B cell (primary cell): Measurements from ENCODE around the gene SLC4A5. TPM values are rescaled to one million over a fixed set of nuclear protein-coding genes. Genes with fewer than 3 reads are reported as not detected.

Source experiments
- ATAC-seq: fragments of 200-7000 bp; cut with Tn5 transposase; one replicate; pipeline ENCODE4 v1.10.0; 2021; ENCODE audit warnings: low read depth, mild to moderate bottlenecking, moderate number of reproducible peaks, moderate library complexity
- CTCF ChIA-PET: fragments of 350-600 bp; sonication (Branson Sonifier 250); formaldehyde crosslinking; loops from one replicate; lab custom pipeline; 2021; ENCODE audit warnings: antibody characterized with exemption, inconsistent platforms; lab: Charles Lee
- POLR2A ChIA-PET: fragments of 350-600 bp; sonication (Branson Sonifier 250); formaldehyde crosslinking; loops from one replicate; lab custom pipeline; 2021; ENCODE audit warnings: antibody characterized with exemption; lab: Charles Lee
- DNase-seq: peaks from one replicate; pipeline ENCODE4 v3.0.0; 2013
- H2AFZ ChIP-seq: 2 replicates; pipeline ENCODE4 v1.6.1; 2012; ENCODE audit warnings: mild to moderate bottlenecking, low read depth, low read length; ENCODE audit not compliant: insufficient read depth, poor library complexity, severe bottlenecking
- H3K27ac ChIP-seq, 2 donors: 1 replicate in 1 of 2; 2 replicates in 1 of 2; pipeline ENCODE4 v1.5.1; 2012 to 2013; ENCODE audit warnings: low read length in 2 of 2, mild to moderate bottlenecking in 2 of 2, moderate library complexity in 1 of 2
- H3K27me3 ChIP-seq, 4 experiments: fragments of 200-600 bp in 1 of 4; sonication (generic) in 1 of 4; replicated peaks in 1 of 4; 1 replicate in 2 of 4; 2 replicates in 2 of 4; pipeline versions ENCODE4 v1.6.1 to v1.7.0; 2013 to 2016; ENCODE audit warnings: low read length in 3 of 4, mild to moderate bottlenecking in 2 of 4, mixed read lengths in 1 of 4, moderate library complexity in 1 of 4; ENCODE audit not compliant: insufficient read depth in 4 of 4, control insufficient read depth in 3 of 4; ENCODE audit errors: control extremely low read depth in 1 of 4
- H3K36me3 ChIP-seq, 2 experiments: replicated peaks in 1 of 2; 1 replicate in 1 of 2; 2 replicates in 1 of 2; pipeline versions ENCODE4 v1.6.1 to v1.7.1; 2013; ENCODE audit warnings: low read length in 1 of 2; ENCODE audit not compliant: insufficient read depth in 2 of 2, control insufficient read depth in 1 of 2; ENCODE audit errors: control extremely low read depth in 1 of 2, extremely low read depth in 1 of 2
- H3K4me1 ChIP-seq, 2 donors: fragments of 200-600 bp in 1 of 2; sonication (generic) in 1 of 2; 1 replicate in 1 of 2; 2 replicates in 1 of 2; pipeline versions ENCODE4 v1.5.1 to v1.6.1; 2013 to 2017; ENCODE audit warnings: low read length in 2 of 2; ENCODE audit not compliant: control insufficient read depth in 2 of 2, insufficient read depth in 2 of 2
- H3K4me2 ChIP-seq: replicated peaks from 2 replicates; pipeline ENCODE3; 2012; ENCODE audit warnings: mild to moderate bottlenecking, low read depth, low read length; ENCODE audit not compliant: poor library complexity, severe bottlenecking
- H3K4me3 ChIP-seq, 5 experiments: fragments of 200-600 bp in 1 of 5; sonication (generic) in 1 of 5; 1 replicate in 3 of 5; 2 replicates in 2 of 5; pipeline versions ENCODE4 v1.5.1 to v1.7.0; 2011 to 2016; ENCODE audit warnings: low read length in 4 of 5, mild to moderate bottlenecking in 4 of 5, low read depth in 2 of 5, control low read depth in 1 of 5, moderate library complexity in 1 of 5; ENCODE audit not compliant: insufficient read depth in 1 of 5; ENCODE audit errors: control extremely low read depth in 1 of 5, extremely low read depth in 1 of 5
- H3K79me2 ChIP-seq: fragments of 200-600 bp; sonication (generic); one replicate; pipeline ENCODE4 v1.6.0; 2016; ENCODE audit warnings: low read length; ENCODE audit not compliant: control insufficient read depth, insufficient read depth
- H3K9ac ChIP-seq: fragments of 200-600 bp; sonication (generic); 2 replicates; pipeline ENCODE4 v1.6.1; 2017; ENCODE audit warnings: mild to moderate bottlenecking, low read length, moderate library complexity
- H3K9me3 ChIP-seq, 3 donors: one replicate each; pipeline versions ENCODE4 v1.6.1 to v1.7.1; 2013; ENCODE audit warnings: low read length in 2 of 3; ENCODE audit not compliant: control insufficient read depth in 2 of 3, insufficient read depth in 1 of 3; ENCODE audit errors: control extremely low read depth in 1 of 3
- H4K20me1 ChIP-seq: 2 replicates; pipeline ENCODE4 v1.6.0; 2012; ENCODE audit warnings: mild to moderate bottlenecking, low read length; ENCODE audit not compliant: insufficient read depth, control insufficient read depth, poor library complexity, severe bottlenecking
- H3K27ac Mint-ChIP-seq: one replicate; pipeline ENCODE4 v1.8.0; 2021; ENCODE audit warnings: mixed read lengths
- H3K27me3 Mint-ChIP-seq: one replicate; pipeline ENCODE4 v1.8.0; 2021; ENCODE audit warnings: mixed read lengths
- H3K4me1 Mint-ChIP-seq: one replicate; pipeline ENCODE4 v1.8.0; 2021; ENCODE audit warnings: mixed read lengths
- H3K4me3 Mint-ChIP-seq: one replicate; pipeline ENCODE4 v1.8.0; 2021; ENCODE audit warnings: mixed read lengths
- H3K9me3 Mint-ChIP-seq: one replicate; pipeline ENCODE4 v1.8.0; 2022; ENCODE audit warnings: mixed read lengths; ENCODE audit not compliant: insufficient read depth
- EZH2 ChIP-seq: IDR thresholded peaks from 2 replicates; pipeline ENCODE4 v1.6.1; 2012; ENCODE audit warnings: borderline replicate concordance, low read depth, mild to moderate bottlenecking, moderate library complexity, low read length; ENCODE audit not compliant: insufficient read depth, poor library complexity, severe bottlenecking
- WGBS: methylation state at CpG from one replicate; pipeline ENCODE4 v1.1.5; 2013; ENCODE audit warnings: missing lambda C conversion rate; ENCODE audit not compliant: insufficient coverage; 5-methylcytosine and 5-hydroxymethylcytosine counted together
- intact Hi-C: fragments of 100-400 bp; cut with micrococcal nuclease; formaldehyde crosslinking; loops from one replicate; pipeline ENCODE4 v1.10.0; 2022
- polyA plus RNA-seq: library from polyadenylated mRNA; depleted of rRNA; stranded (reverse); fragments of >200 nt; gene quantifications from 2 replicates; pipeline ENCODE4 v1.2.3, GENCODE V29; 2012
- total RNA-seq, 2 donors: library from RNA; stranded (reverse); fragments of 120-200 nt in 1 of 2; gene quantifications; 1 replicate in 1 of 2; 2 replicates in 1 of 2; pipeline versions ENCODE4 v1.2.3 to v1.2.4, GENCODE V29; 2013 to 2022
- TF ChIP-seq, protein P1 (sequence below): fragments of 200-600 bp; IDR thresholded peaks from one replicate; pipeline ENCODE4 v1.8.0; 2022; ENCODE audit warnings: antibody characterized with exemption, mild to moderate bottlenecking

Gene SLC4A5
- total and polyA plus RNA-seq, 2 donors (not counting 1 experiment from before 2014, with no cell fraction given), result 3.3 to 9.7 TPM

DNA sequence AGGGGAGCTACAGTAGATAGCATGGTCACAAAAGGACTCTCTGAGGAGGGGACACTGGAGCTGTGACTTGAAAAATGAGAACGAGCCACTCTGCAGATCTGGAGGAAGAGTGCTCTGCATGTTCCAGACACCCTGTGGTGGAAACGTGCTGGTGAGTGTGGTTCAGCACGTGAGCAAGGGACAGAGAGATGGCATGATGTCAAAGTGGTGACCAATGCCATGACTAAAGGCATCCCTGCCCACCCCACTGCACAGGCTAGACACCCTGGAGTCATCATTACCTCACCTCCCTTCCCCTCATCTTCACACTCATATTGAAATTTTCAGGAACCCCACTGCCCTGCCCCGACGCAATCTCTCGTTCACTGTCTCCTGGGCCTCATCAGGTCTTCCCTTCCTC is 56.5 kb downstream of the SLC4A5 start:
- DNase-seq, result no peak
- Histone ChIP-seq H3K27ac (no peak overlapping the region), H3K79me2 (no peaks in the 10 kb centered on the region), H3K4me2 (no peak overlapping the region), H4K20me1 (no peaks in the 10 kb centered on the region), H3K9ac (no peak overlapping the region), H2AFZ (no peak overlapping the region), H3K4me3 (no peak overlapping the region), H3K9me3 (no peaks in the 10 kb centered on the region), H3K27me3 (no peaks in the 10 kb centered on the region), H3K4me1 (peaks cover 17 to 18% of the 10 kb centered on the region in 2 donors), H3K36me3 (no peaks in the 10 kb centered on the region)
- no peak overlapping the region for H3K27ac Mint-ChIP-seq
- intact Hi-C loops, result no loop called here
- TF ChIP-seq EZH2, result no peak
- TF ChIP-seq, protein P1, sequence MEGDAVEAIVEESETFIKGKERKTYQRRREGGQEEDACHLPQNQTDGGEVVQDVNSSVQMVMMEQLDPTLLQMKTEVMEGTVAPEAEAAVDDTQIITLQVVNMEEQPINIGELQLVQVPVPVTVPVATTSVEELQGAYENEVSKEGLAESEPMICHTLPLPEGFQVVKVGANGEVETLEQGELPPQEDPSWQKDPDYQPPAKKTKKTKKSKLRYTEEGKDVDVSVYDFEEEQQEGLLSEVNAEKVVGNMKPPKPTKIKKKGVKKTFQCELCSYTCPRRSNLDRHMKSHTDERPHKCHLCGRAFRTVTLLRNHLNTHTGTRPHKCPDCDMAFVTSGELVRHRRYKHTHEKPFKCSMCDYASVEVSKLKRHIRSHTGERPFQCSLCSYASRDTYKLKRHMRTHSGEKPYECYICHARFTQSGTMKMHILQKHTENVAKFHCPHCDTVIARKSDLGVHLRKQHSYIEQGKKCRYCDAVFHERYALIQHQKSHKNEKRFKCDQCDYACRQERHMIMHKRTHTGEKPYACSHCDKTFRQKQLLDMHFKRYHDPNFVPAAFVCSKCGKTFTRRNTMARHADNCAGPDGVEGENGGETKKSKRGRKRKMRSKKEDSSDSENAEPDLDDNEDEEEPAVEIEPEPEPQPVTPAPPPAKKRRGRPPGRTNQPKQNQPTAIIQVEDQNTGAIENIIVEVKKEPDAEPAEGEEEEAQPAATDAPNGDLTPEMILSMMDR, result no peak
- ChIA-PET POLR2A (no interaction called here), CTCF (no interaction called here)
- ATAC-seq, result no peak
- H3K9me3 Mint-ChIP-seq, result no peaks in the 10 kb centered on the region
- no peak overlapping the region for H3K4me3 Mint-ChIP-seq
- H3K27me3 Mint-ChIP-seq, result no peaks in the 10 kb centered on the region
- H3K4me1 Mint-ChIP-seq, result peaks cover 16% of the 10 kb centered on the region
- 99% methylated on average over 6 of the region's 6 CpGs for WGBS

DNA sequence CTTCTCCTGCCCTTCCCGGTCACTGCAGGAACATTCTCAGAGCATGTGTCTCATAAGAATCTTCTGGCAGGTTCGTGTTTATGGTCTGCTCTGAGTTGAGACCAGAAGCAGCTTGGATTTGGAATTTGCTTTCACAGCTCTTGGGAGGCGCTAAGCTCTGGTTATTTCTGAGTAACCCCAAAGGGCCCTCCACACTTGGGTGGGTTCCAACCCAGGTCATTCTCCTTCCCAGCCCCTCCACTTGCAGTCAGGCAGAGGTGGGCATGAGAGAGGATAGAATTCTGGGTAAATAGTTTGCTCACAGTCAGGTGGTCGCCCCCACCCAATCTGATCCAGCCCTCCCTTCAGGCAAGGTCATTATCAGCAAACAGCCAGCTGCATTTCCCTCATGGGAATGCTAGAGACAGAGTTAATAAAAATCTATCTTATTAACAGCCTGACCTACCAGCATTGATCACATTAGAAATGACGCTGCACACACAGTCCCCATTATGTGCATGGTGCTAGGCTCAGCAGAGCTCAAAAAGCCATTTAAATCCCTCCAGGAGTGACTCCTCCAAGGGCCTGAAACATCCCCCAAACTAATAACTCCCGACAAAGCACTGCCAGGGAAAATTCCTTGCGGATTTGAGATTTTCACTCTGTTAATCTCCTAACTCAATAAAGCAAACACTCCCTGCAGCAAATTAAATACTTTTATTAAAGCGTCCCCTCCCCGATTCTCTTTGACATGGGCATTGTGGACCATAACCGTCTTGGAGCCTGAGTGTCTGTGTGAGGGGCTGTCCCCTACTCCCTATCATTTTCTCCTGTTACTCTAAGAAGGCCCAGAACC is 61.9 kb downstream of the SLC4A5 start:
- Histone ChIP-seq H3K27ac (no peak overlapping the region), H3K79me2 (no peaks in the 10 kb centered on the region), H3K9me3 (no peaks in the 10 kb centered on the region), H3K4me1 (no peaks in the 10 kb centered on the region), H3K27me3 (no peaks in the 10 kb centered on the region), H4K20me1 (no peaks in the 10 kb centered on the region), H3K4me3 (no peak overlapping the region), H2AFZ (no peak overlapping the region), H3K9ac (no peak overlapping the region), H3K4me2 (no peak overlapping the region), H3K36me3 (no peaks in the 10 kb centered on the region)
- intact Hi-C loops, result no loop called here
- no peak for ATAC-seq
- no peak overlapping the region for H3K4me3 Mint-ChIP-seq
- POLR2A ChIA-PET, result no interaction called here
- CTCF ChIA-PET, result interaction anchor here (1.7 kb wide), 1 partner anchor 53 kb away, joined by 7 read pairs; no protein-coding TSS in a partner anchor
- no peaks in the 10 kb centered on the region for H3K9me3 Mint-ChIP-seq
- no peaks in the 10 kb centered on the region for H3K27me3 Mint-ChIP-seq
- 95% methylated on average over 6 of the region's 10 CpGs for WGBS
- no peaks in the 10 kb centered on the region for H3K4me1 Mint-ChIP-seq
- TF ChIP-seq, protein P1, result no peak
- TF ChIP-seq EZH2, result no peak
- no peak for DNase-seq
- no peak overlapping the region for H3K27ac Mint-ChIP-seq
